GOT3 (cell line): Measurements from ENCODE around the gene LDLRAD4.

Experiments used
- DNase-seq: peaks from one replicate; lab custom pipeline; 2025; ENCODE audit warnings: mixed read lengths; lab: John Stamatoyannopoulos, UW

LDLRAD4 gene

GRCh38 chr18:13406736-13407135 lies 188.2 kb downstream of the LDLRAD4 start:
- no peak for DNase-seq

- no peak for DNase-seq
These were observed 188.9 kb downstream of the LDLRAD4 start for GRCh38 chr18:13407484-13407883.

GRCh38 chr18:13409026-13409425 lies 190.5 kb downstream of the LDLRAD4 start:
- DNase-seq: no peak

- DNase-seq: no peak
These were observed 191.4 kb downstream of the LDLRAD4 start for GRCh38 chr18:13409997-13410396.

GRCh38 chr18:13410471-13410870 lies 191.9 kb downstream of the LDLRAD4 start:
- no peak for DNase-seq

- no peak for DNase-seq
These were observed 193.5 kb downstream of the LDLRAD4 start for GRCh38 chr18:13412017-13412416.

GRCh38 chr18:13412901-13413300 lies 194.3 kb downstream of the LDLRAD4 start:
- DNase-seq: no peak

GRCh38 chr18:13414102-13414501 lies 195.5 kb downstream of the LDLRAD4 start:
- no peak for DNase-seq

GRCh38 chr18:13414521-13414920 lies 196.0 kb downstream of the LDLRAD4 start:
- no peak for DNase-seq

GRCh38 chr18:13415736-13416135 lies 197.2 kb downstream of the LDLRAD4 start:
- no peak for DNase-seq

- DNase-seq: no peak
These were observed 197.6 kb downstream of the LDLRAD4 start for GRCh38 chr18:13416208-13416607.

- DNase-seq: no peak
These were observed 198.3 kb downstream of the LDLRAD4 start for GRCh38 chr18:13416848-13417247.

GRCh38 chr18:13418013-13418710 lies 199.6 kb downstream of the LDLRAD4 start:
- DNase-seq: no peak

GRCh38 chr18:13420969-13421686 lies 202.6 kb downstream of the LDLRAD4 start:
- DNase-seq: no peak

GRCh38 chr18:13422541-13423147 lies 204.1 kb downstream of the LDLRAD4 start:
- no peak for DNase-seq

GRCh38 chr18:13423352-13423751 lies 204.8 kb downstream of the LDLRAD4 start:
- DNase-seq: no peak

GRCh38 chr18:13424363-13424762 lies 205.8 kb downstream of the LDLRAD4 start:
- no peak for DNase-seq

GRCh38 chr18:13425357-13426091 lies 207.0 kb downstream of the LDLRAD4 start:
- no peak for DNase-seq

GRCh38 chr18:13427354-13427753 lies 208.8 kb downstream of the LDLRAD4 start:
- DNase-seq: no peak

- no peak for DNase-seq
These were observed 209.8 kb downstream of the LDLRAD4 start for GRCh38 chr18:13428319-13428718.

- DNase-seq: no peak
These were observed 210.5 kb downstream of the LDLRAD4 start for GRCh38 chr18:13429016-13429415.

GRCh38 chr18:13429884-13430510 lies 211.4 kb downstream of the LDLRAD4 start:
- no peak for DNase-seq
